Adrenal gland (tissue), 5 donors: Measurements from ENCODE around the gene SHMT2.

Source experiments
- POLR2A ChIP-seq, 2 donors: fragments of 450-650 bp; IDR thresholded peaks; one replicate each; pipeline ENCODE4 v1.6.1; 2017; ENCODE audit warnings: antibody characterized with exemption in 2 of 2, mild to moderate bottlenecking in 2 of 2, moderate library complexity in 1 of 2
- TF ChIP-seq, protein P1 (sequence below), 6 experiments: fragments of 450-650 bp in 4 of 6; fragments of 200-600 bp in 2 of 6; sonication (generic) in 1 of 6; IDR thresholded peaks; 1 replicate in 5 of 6; 2 replicates in 1 of 6; pipeline versions ENCODE4 v1.5.1 to v1.8.0; 2016 to 2021; ENCODE audit warnings: antibody characterized with exemption in 6 of 6, mild to moderate bottlenecking in 2 of 6, moderate library complexity in 1 of 6
- donor health status: DM: no; HTN: no; CAD: no.

DNA sequence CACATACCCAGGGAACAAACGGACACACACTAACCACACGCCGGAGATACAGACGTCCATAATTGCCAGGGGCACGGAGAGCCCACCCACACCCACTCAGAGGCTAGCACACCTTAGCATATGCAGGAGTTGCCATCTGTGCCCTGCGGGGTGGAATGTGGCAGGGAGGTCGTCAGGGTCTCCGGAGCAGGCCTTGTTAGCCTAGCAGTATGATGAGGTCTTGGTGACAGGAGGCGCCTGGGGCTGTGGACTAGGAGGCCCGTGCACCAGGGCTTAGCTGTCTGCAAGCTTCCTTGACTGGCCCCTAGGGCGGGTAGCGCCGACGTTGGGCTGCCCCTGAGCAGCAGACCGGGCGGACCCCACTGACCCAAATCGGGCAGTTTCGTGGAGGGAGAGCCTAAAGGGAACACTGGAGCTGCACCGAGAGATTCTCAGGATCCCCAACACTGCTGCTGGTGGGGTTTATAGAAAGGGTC is 11.5 kb downstream of the SHMT2 start:
- TF ChIP-seq, protein P1, sequence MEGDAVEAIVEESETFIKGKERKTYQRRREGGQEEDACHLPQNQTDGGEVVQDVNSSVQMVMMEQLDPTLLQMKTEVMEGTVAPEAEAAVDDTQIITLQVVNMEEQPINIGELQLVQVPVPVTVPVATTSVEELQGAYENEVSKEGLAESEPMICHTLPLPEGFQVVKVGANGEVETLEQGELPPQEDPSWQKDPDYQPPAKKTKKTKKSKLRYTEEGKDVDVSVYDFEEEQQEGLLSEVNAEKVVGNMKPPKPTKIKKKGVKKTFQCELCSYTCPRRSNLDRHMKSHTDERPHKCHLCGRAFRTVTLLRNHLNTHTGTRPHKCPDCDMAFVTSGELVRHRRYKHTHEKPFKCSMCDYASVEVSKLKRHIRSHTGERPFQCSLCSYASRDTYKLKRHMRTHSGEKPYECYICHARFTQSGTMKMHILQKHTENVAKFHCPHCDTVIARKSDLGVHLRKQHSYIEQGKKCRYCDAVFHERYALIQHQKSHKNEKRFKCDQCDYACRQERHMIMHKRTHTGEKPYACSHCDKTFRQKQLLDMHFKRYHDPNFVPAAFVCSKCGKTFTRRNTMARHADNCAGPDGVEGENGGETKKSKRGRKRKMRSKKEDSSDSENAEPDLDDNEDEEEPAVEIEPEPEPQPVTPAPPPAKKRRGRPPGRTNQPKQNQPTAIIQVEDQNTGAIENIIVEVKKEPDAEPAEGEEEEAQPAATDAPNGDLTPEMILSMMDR (IDR thresholded peaks at IDR 0.05) = no peak
- no peak for TF ChIP-seq POLR2A (IDR thresholded peaks at IDR 0.05)
